Left ventricle myocardium inferior (tissue), 1 donor: ENCODE results near the gene LINGO1. TPM values are rescaled to one million over a fixed set of nuclear protein-coding genes. Genes with fewer than 3 reads are reported as not detected.

Source experiments
- DNase-seq: peaks from one replicate; pipeline ENCODE4 v3.0.0-alpha.2; 2020
- H3K27ac ChIP-seq: fragments of 200-600 bp; replicated peaks from 2 replicates; pipeline ENCODE4 v1.8.0; 2021
- H3K27me3 ChIP-seq: fragments of 200-600 bp; 2 replicates; pipeline ENCODE4 v1.8.0; 2021; ENCODE audit warnings: low read depth
- H3K36me3 ChIP-seq: fragments of 200-600 bp; 2 replicates; pipeline ENCODE4 v1.8.0; 2021
- H3K4me1 ChIP-seq: fragments of 200-600 bp; 2 replicates; pipeline ENCODE4 v1.8.0; 2021
- H3K4me3 ChIP-seq: fragments of 200-600 bp; 2 replicates; pipeline ENCODE4 v1.8.0; 2021; ENCODE audit warnings: mild to moderate bottlenecking, moderate library complexity
- H3K9me3 ChIP-seq: fragments of 200-600 bp; replicated peaks from 2 replicates; pipeline ENCODE4 v1.8.0; 2021
- CTCF ChIP-seq: fragments of 200-600 bp; IDR thresholded peaks from 2 replicates; pipeline ENCODE4 v1.8.0; 2021; ENCODE audit warnings: antibody characterized with exemption, mild to moderate bottlenecking, borderline replicate concordance
- intact Hi-C: fragments of 100-400 bp; cut with micrococcal nuclease; formaldehyde crosslinking; loops from one replicate; pipeline ENCODE4 v1.11.0; 2022
- total RNA-seq: library from RNA; stranded (reverse); fragmentation: NEBNext Ultra II Directional; extraction: Animal tissue kit (Norgen Biotek cat#: 25700); gene quantifications from one replicate; pipeline ENCODE4 v1.2.1, GENCODE V29; 2021
- donor health status: DM: no; HTN: yes; CAD: no; lungs with severe emphysema.

LINGO1 gene
- total RNA-seq, 1 donor from 2014 or later = 0.96 TPM

- no peak overlapping the region for H3K4me3 ChIP-seq
- no peak for TF ChIP-seq CTCF
- no peaks in the 10 kb centered on the region for H3K9me3 ChIP-seq
- no peak for DNase-seq
- H3K36me3 ChIP-seq = no peaks in the 10 kb centered on the region
- intact Hi-C loops = no loop called here
- peaks cover 73% of the 10 kb centered on the region for H3K27me3 ChIP-seq
- H3K4me1 ChIP-seq = no peaks in the 10 kb centered on the region
- no peak overlapping the region for H3K27ac ChIP-seq
Measured at GRCh38 chr15:77667338-77668234, 34.9 kb upstream of the LINGO1 start.

GRCh38 chr15:77666296-77666660 is 33.6 kb upstream of the LINGO1 start:
- intact Hi-C loops = no loop called here
- H3K27ac ChIP-seq = no peak overlapping the region
- no peaks in the 10 kb centered on the region for H3K9me3 ChIP-seq
- H3K36me3 ChIP-seq = no peaks in the 10 kb centered on the region
- TF ChIP-seq CTCF = no peak
- H3K4me1 ChIP-seq = no peaks in the 10 kb centered on the region
- H3K4me3 ChIP-seq = no peak overlapping the region
- H3K27me3 ChIP-seq = peaks cover 75% of the 10 kb centered on the region
- DNase-seq = no peak

GRCh38 chr15:77665530-77666295 is 33.0 kb upstream of the LINGO1 start:
- H3K4me1 ChIP-seq = no peaks in the 10 kb centered on the region
- no peak for DNase-seq
- intact Hi-C loops = no loop called here
- no peaks in the 10 kb centered on the region for H3K9me3 ChIP-seq
- no peaks in the 10 kb centered on the region for H3K36me3 ChIP-seq
- no peak overlapping the region for H3K27ac ChIP-seq
- peaks cover 73% of the 10 kb centered on the region for H3K27me3 ChIP-seq
- TF ChIP-seq CTCF = no peak
- H3K4me3 ChIP-seq = no peak overlapping the region

- H3K9me3 ChIP-seq = no peaks in the 10 kb centered on the region
- no peaks in the 10 kb centered on the region for H3K4me1 ChIP-seq
- DNase-seq = no peak
- no peak for TF ChIP-seq CTCF
- H3K4me3 ChIP-seq = no peak overlapping the region
- no peaks in the 10 kb centered on the region for H3K36me3 ChIP-seq
- H3K27ac ChIP-seq = no peak overlapping the region
- intact Hi-C loops = no loop called here
- H3K27me3 ChIP-seq = peaks cover 71% of the 10 kb centered on the region
Measured at GRCh38 chr15:77664428-77664827, 31.7 kb upstream of the LINGO1 start.

- no peak overlapping the region for H3K27ac ChIP-seq
- no peaks in the 10 kb centered on the region for H3K36me3 ChIP-seq
- no peak for TF ChIP-seq CTCF
- peaks cover 75% of the 10 kb centered on the region for H3K27me3 ChIP-seq
- H3K4me1 ChIP-seq = no peaks in the 10 kb centered on the region
- intact Hi-C loops = no loop called here
- DNase-seq = no peak
- H3K4me3 ChIP-seq = no peak overlapping the region
- no peaks in the 10 kb centered on the region for H3K9me3 ChIP-seq
Measured at GRCh38 chr15:77663256-77663655, 30.5 kb upstream of the LINGO1 start.
